HG03565 (cell line): ENCODE results near the gene KCNN3.
"Not testable (repeated sequence)": the region's sequence is repeated elsewhere in the genome, so short reads cannot be mapped to it uniquely, and the experiment has no call there.

Source experiments
- ATAC-seq: cut with Tn5 transposase; IDR thresholded peaks from one replicate; pipeline ENCODE4 v1.9.1; 2021; ENCODE audit warnings: mild to moderate bottlenecking, moderate library complexity; ENCODE audit not compliant: unreplicated experiment

Gene KCNN3

DNA sequence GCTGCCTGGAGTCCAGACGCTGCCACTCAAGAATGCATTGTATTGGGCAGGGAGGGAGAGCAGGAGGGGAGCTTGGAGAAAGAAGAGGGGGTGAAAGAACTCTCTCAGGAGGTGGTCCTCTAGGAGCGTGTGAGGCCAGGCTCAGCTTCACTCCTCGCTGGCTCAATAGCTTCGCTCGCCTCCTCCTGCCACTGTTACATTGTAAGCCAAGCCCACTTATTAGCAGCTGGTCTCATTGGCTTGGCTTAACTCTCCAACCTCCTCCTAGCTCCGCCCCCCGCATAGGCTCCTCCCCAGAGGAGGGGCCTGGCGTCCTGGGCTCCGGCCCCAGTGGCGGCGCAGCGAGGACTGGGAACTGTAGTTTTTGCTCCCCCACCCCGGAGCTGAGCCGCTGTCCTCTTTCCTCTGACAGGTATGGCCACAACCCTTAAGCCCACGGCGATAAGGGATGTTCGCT lies at the start of gene KCNN3:
KCNN3 (minus strand) TSS at position 167 of the 457 bp plus-strand sequence. CDS start 317 bp downstream, outside the sequence.
- ATAC-seq: peak; percentile 89

- ATAC-seq: no peak
Observed at GRCh38 chr1:154913273-154913672, 43.2 kb upstream of the KCNN3 start.

DNA sequence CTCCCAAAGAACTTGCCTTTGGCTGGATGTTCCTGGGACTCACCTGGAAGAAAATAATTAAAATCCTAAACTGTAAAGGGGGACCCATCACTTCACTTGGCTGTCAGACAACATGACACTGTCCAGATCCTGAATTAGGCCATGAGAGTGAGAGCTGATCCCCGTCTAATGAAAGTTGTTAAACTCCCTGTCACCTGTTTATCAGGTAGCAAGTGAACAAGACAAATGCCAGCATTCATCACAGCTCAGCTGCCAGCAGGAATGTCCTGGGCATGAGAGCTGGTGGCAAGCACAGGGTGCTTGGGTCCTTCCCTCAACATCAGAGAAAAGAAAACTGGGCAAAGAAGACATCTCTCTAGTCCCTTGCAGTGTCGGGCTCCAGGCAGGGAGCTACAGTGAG lies 42.7 kb upstream of the KCNN3 start:
- no peak for ATAC-seq

GRCh38 chr1:154911691-154912550 lies 41.8 kb upstream of the KCNN3 start:
- ATAC-seq: no peak

DNA sequence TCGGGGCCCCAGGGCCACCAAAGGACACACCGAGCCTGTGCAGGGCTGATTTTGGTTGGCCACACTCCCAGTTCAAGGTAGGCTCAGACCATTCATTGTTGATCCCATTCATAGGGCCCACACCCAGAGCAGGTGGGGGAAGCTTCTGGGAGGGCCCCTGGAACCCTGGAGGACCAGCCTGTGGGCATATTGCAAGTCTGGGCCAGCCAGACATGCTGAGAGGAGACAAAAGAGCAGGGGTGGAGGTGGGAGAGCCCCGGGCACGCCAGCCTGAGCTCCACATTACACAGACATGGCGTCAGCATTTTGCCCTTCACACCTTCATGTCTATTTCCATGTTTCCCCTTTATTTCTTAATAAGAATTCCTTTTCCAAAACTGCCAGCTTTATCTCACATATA lies 40.8 kb upstream of the KCNN3 start:
- no peak for ATAC-seq

DNA sequence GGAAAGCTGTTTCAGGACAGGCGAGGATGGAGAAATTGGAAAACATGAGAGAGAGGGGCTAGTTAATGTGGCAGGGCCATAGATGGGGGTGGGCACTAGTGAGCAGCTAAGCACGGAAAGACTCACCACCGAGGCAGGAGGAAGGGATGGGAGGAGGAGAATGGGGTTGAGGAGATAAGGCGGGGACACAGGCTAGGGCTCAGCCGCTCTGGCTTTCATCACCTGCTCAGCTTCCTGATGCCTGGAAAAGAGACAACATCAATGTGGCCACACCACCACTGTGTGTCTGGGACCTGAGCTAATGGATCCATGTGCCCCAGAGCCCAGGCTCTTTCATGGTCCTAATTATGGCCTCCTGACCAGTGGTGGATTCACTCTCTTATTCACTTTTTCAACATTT lies 38.9 kb upstream of the KCNN3 start:
- no peak for ATAC-seq

DNA sequence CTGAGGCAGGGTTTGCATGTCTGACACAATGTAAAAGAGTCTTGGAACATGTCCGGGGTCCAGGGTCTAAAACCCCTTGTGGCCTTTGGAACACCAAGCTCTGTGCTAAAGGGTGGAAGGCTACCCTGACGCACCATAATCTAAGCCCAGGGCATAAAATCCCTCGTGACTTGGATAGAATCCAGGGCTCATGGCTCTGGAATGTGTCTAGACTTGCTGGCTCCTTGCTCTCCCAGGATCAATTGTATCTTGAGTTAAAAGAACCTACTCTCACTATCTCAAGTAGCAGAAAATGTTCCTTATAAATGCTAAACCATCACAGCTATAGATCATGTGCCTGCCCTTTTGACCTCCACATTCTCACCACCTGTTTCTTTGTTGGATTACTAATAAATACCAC lies 38.0 kb upstream of the KCNN3 start:
- not testable (repeated sequence) for ATAC-seq

- no peak for ATAC-seq
Observed at GRCh38 chr1:154906621-154907081, 36.6 kb upstream of the KCNN3 start.

- no peak for ATAC-seq
Observed at GRCh38 chr1:154902938-154903566, 33.0 kb upstream of the KCNN3 start.

DNA sequence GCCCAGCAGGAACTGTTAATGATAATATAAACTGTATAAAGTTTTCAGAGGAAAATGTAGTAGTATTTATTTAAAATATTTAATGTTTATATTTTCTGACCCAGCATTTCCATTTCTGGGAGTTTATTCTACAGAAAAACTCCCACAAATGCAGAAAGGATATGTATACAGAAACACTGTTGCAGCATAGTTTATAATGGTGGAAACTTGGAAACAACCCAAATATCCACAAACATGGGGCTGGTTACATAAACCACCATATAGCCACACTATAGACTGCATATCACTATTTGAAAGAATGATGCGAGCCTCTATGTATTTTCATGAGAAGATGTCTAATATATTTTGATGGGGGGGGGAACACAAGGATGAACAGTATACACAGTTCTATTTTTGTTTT lies 31.5 kb upstream of the KCNN3 start:
- ATAC-seq: no peak

GRCh38 chr1:154899041-154899440 lies 29.0 kb upstream of the KCNN3 start:
- ATAC-seq: no peak

- ATAC-seq: no peak
Observed at GRCh38 chr1:154896771-154897286, 26.7 kb upstream of the KCNN3 start.

- no peak for ATAC-seq
Observed at GRCh38 chr1:154895798-154896197, 25.7 kb upstream of the KCNN3 start.

GRCh38 chr1:154891452-154891851 lies 21.4 kb upstream of the KCNN3 start:
- ATAC-seq: no peak

DNA sequence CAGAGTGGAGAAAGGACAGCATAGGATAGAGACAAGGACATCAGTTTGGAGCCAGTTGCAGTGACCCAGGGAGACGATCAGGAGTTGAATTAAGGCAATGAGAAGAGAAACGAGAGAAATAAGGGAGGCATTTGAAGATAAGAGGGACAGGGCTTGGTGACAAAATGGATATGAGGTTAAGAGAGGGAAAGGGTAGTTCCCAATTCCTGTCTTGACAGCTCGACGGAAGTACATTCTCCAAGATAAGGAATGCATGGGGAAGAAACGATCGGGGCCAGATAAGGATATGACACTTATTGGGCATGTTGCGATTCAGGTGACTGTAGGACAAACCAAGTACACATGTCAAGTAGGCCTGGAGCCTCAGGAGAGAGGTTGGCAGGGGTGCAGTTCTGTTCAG lies 18.7 kb upstream of the KCNN3 start:
- no peak for ATAC-seq

DNA sequence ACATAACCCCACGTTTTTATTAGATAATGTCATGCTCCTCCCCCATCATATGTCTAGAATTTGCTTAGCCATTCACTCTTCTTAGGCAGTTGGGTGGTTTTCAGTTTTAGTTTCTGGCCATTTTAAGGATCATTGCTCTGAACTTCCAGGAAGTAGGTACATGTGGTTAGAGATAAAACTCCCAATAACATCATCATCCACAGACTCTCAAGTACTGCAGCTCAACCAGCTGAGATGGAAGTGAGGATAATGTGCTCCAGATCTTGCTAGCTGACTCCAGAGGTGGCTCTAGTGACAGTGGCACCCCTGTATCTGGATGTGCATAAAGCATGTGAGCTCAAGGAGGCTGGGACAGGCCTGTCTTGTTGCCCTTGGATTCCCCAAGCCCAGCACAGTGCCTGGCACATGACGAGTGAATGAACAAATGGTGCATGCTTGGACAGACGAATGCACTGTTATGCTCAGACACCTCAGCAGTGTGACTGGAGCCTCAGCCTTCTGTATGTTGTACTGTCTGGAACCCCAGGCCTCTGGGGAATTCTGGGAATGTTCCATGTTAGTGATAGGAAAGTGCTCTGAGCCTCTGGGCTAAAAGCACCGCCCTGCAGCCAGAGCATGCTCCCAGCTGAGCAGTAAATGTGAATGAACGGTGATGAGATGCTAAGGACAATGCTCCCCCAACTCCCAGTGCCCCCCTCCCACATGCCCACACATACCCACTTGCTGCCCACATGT lies 16.4 kb upstream of the KCNN3 start:
- no peak for ATAC-seq

GRCh38 chr1:154884869-154885701 lies 15.0 kb upstream of the KCNN3 start:
- no peak for ATAC-seq

DNA sequence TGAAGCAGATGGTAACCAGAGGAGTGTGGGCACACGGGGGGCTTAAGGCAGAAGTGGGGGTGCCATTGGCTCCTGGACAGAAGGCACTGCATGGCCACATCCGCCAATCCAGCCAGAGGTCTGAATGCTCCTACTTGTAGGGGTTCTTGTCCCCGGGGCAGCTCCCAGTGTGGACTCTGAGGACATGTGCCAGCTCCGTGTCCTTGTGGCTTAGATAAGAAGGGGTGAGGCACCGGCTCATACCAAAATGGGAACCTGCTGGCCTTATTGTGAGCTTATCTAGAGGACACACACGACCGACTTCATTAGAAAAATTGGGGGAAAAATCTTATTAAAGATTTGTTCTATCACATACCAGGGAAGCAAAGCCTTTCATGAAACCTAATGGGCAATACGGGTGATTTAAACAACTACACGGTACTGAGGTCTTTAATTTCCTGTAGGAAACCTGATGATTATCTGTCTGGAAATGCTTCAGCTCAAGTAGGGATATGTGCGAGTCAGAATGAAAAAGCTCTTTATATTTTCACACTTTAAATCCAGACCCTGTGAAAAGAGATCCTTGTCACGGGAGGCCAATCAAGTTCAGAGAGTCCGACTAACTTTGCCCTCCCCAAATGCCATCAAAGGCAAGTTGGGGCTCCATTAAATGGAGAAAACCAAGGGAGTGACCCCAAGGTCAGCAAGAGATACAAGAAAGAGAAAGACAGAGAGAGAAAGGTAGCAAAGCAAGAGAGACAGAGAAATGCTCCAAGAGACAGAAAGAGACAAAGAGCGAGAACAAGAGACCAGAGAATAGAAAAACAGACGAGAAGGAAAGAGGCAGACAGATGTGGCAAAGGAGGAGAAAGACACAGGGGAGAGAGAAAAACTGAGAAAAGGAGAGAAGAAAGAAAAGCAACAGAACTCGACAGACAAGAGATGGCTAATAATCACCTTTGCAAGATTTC lies 14.1 kb upstream of the KCNN3 start:
- ATAC-seq: no peak

DNA sequence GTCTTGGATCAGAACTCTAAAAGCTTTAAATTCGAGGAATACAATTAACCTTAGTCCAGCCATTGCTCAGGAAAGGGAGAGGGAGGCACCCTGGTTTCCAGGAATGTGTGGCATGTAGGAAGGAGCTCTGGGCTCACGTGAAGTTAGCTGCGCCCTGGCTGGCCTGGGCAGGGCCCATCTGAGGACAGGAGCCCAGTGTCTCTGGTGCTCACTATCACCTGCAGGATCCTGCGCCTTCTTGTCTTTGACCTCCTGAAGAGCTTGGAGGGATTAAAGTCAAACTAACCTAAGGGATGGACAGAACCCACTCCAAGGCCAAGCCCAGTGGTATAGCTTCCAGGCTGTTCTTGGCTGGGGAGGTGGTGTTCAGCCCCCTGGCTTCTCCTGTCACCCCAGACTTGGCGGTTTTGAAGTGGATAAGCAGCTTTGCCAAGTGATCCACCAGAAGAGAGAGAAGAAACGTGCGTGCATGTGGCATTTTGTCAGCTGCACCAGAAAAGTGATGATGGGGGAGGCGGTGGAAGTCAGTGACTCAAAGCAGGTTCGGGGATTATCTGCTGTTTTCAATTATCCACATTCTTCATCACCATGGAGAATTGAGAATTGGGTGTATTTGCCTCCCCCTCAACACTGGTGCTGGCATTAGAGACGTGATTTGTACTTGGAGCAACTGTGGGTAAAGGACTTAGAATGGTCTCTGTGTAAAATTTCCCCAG lies 11.9 kb upstream of the KCNN3 start:
- ATAC-seq: no peak
